ENCODE data around the gene GMPR.

The GMPR gene

DNA sequence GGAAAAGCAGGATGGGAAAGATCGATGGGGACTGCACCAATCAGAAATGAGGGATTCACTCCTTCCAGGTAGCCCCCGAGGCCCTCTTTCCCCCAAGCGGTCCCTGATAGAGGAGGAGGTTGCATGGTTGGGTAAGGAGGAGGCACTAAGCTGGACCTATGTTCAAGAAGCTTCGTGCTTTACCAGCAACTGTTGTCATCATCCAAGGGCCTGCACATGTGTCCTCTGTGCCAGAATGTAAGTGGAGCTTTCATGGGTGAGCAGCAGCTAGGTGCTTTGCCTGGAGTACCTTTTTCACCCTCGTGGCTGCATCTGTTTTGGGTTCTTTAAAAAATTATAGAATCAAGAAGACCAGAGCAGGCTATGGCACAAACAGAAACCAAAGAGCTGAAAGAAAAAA lies 54.0 kb downstream of the GMPR start:
- Histone ChIP-seq H3K27ac (no peak overlapping the region), H3K4me3 (no peak overlapping the region)

DNA sequence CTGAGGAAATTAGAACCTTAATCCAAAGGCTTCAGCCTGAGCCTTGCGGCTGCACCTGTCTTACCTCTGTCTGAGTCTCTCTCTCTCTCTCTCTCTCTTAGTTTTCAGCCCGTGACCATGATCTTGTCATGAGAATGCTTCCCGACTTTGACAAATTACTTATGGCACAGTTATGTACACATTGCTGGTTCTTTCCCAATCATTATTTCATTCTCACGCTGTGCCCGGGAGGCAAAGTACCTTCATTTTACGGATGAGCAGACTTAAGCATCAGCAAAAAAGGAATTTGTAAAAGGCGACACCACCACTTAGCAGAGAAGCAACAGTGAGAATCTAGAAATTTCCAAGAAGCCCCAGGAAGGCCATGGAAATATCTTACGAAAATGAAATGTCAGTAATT lies 54.6 kb downstream of the GMPR start:
- no peak overlapping the region for H3K4me3 ChIP-seq
- H3K27ac ChIP-seq, result no peak overlapping the region

DNA sequence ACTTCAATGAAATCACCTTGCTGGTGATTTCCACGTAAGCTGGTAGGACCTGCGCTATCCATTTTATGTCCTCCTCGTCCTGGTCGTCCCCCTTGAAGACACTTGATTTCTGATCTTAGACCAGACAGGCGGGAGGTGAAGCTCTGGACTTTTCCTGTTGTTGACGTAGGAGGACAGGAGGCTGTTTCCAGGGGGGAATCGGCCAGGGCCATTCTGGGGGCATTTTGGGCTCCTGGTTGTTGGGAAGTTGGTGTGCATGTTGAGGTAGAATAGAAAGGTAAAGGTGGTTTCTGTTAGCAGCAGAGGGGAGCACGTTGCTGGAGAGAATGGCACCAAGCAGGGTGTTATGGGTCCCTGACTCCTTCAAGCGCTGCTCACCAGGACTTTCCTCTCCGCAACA lies 56.0 kb downstream of the GMPR start:
- H3K27ac ChIP-seq, result no peak overlapping the region
- H3K4me3 ChIP-seq, result no peak overlapping the region

DNA sequence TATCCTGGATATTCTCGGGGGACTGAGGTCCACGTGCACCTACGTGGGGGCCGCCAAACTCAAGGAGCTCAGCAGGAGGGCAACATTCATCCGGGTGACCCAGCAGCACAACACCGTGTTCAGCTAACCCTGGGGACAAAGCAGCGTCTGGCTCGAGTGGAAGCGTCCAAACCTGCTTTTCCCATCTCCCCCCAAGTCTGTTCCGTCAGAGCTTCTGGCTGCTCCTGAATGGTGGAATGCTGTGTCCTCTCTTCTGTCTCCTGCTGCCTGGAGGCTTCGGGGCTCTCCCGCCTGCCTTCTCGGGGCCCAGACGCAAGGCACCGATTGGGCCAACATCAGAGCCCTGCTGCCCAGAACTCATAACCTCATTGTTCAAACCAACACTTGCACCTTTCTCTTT lies 56.7 kb downstream of the GMPR start:
- H3K27ac ChIP-seq, result no peak overlapping the region
- no peak overlapping the region for H3K4me3 ChIP-seq

DNA sequence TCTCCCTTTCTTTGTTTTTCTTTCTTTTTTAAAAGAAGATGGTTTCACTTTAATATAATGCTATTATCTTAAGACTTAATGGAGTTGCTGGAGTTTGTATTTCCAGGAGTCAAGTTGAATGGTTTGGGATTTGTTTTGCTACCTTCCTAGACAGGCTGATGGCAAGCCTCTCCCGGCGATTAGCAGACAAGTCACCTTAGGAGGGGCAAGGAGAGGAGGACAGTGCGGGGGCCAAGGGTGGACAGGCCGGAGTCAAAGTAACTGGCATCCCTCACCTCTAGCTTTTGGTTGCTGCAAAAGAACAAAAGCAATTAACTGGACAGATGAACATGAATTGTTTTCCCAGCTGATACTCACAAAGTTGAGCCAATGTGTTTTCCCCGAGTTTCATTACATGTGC lies 57.1 kb downstream of the GMPR start:
- H3K27ac ChIP-seq, result no peak overlapping the region

DNA sequence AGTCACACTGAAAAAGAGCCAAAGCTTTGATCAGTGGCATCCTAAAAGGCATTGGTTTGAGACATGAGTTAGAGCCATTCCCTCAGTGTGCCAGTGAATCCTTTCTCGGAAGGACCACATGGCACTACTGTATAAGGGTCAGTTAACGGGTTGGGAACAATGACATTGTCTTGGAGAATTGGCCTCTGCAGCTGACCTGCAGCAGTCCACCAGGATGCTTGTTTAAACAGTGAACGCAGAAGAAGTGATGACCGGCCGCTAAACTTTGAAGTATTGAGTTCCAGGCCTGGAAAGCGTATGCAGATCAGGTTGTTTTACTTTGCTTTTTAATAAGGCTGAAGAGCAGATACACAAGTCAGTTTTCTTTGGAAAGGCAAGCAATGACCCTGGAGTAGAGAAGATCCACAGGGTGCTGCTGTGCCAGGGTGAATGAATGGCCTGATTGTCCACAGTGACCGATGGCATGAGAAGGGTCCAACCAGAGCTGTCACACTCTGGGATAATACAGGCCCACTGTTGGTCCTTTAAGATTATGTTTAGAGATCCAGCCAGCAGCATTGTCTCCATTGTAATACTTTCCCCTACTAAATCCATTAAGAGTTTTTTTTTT lies 57.8 kb downstream of the GMPR start:
- no peak overlapping the region for H3K4me3 ChIP-seq
- no peak overlapping the region for H3K27ac ChIP-seq

More for the DNA sequence above, 57.1 kb downstream of the GMPR start:
- H3K4me3 ChIP-seq, result no peak overlapping the region

DNA sequence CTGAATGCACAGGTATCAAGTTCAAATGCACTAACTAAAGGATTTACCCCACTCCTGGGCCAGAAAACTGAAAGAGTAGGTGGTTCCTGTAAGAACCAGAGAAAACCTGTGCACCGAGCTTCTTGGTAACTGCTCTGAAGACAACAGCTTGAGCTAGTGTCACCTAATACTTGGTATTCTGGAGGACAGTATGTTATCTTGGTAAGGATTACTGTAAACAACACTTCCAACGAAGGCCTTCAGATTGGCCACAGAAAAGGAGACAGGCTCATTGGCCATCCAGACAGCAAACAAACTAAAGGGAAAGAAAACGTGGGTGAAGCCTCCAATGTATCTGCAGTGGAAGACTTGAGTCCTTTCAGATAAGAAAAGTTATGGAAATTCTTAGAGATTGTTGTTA lies 61.5 kb downstream of the GMPR start:
- no peak overlapping the region for H3K4me3 ChIP-seq
- no peak overlapping the region for H3K27ac ChIP-seq

DNA sequence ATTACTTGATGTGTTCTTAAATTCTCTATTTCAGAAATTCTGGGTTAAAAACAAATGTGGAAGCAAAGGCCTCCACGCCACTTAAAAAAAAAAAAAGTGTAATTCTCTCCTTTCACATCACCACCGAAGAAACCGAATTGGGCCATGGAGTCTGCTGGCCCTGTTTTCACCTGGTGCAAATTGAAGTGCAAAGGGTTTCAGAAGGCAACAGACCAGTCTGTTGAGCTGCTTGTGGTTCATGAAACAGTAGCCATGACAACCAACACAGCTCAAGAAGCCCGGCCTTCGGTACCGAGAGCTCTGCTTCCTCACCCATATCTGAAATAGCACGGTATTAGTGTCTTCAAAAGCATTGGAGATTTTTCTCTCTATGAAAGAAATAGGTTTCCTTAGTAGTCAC lies 63.1 kb downstream of the GMPR start:
- no peak overlapping the region for H3K27ac ChIP-seq
- no peak overlapping the region for H3K4me3 ChIP-seq

DNA sequence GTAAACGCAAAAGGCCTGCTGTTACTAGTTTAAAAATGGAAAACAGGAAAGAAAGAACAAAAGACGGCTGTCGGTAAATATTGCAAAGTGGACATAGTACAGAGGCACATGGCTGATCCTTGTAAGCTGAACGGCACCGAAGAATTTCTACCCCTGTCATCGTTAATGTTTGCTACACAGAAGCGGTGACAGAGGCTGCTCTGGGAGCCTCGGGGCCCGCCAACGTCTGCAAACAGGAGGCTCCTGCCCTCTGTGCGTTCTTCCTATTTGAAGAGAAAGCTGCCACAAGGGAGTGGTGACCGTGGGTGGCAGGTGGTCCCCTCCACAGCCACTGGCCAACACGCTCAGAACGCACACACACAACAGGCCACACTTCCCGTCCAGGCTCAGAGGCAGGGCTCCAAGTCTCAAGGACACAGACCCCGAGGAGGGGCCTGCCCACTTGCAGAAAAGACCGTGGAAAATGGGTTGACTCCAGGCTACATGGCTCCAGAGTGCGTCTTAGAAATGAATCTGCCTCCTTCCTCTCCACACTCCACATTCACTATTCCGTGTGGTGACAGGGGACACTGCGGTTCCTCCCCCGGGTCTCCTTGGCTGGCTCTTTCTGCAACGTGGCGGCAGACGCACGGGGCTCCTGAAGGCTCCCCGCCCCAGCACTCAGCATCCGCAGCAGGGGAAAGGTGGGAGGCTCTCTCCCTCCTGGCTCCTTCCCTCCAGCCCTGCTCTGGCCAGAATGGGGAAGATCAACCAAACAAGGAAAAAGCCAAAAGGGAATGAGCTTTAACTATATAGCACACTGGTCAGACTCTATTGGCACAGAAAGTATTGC lies 64.5 kb downstream of the GMPR start:
- H3K27ac ChIP-seq, result no peak overlapping the region

DNA sequence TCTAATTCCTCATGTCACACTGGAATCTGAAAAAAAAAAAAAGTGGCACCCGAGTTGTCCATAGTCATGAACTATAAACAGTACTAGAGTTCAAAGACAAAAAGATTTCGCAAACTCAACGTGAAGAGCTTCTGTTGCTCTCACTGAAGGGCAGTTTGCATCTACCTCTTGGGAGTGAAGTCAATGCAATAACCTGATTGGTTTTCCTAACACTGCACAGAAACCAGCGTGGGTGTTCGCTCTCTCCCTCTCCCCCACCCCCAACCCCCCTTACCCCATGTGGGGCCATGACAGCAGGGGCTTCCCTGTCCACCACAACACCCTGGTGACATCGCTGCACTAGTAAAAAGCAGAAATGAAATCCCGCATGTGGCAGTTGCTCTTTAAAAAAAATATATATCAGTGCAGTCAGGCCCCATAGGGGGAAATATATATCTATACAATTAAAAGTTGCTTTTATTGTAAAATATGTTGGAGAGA lies 66.9 kb downstream of the GMPR start:
- Histone ChIP-seq H3K4me3 (no peak overlapping the region), H3K27ac (no peak overlapping the region)

More for the DNA sequence above, 64.5 kb downstream of the GMPR start:
- H3K4me3 ChIP-seq, result no peak overlapping the region

DNA sequence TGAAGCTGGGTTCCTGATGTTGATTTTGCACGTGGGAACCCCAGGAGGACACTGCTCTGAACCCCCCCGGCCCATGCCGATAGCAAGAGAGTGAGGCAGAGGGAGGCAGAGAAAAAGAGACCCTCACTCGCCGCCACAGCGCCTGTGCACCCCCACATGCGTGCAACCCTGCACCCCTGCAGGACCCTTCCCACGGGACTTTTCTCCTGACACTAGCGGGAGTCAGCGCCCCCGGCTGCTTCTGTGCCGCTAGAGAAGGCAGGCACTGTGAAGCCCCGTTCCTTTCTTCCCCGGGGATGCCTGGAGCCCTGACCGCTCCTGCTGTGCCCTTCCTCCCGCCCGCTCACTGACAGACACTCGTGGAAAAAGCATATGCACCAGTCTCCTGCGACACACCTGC lies 67.4 kb downstream of the GMPR start:
- H3K27ac ChIP-seq, result no peak overlapping the region
- H3K4me3 ChIP-seq, result no peak overlapping the region

DNA sequence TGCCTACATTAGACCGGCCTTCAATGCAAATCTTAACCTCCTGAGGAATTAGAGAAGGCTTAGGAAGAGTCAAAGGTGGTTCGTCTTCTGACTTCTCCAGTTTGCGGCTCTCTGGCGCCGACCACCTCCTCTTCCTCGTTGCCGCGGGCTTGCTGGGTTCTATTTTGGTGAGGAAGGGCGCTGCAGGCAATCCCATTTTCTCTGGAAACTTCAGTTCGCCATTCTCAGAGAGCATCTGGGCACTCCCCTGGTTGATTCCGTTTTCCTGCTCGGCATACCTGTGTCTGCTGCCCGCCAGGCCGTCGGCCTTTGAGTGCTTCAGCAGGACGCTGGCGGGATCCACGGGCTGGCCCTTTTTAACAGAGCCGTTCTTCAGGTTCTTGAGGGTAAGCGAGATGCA lies 67.9 kb downstream of the GMPR start:
- no peak overlapping the region for H3K4me3 ChIP-seq

DNA sequence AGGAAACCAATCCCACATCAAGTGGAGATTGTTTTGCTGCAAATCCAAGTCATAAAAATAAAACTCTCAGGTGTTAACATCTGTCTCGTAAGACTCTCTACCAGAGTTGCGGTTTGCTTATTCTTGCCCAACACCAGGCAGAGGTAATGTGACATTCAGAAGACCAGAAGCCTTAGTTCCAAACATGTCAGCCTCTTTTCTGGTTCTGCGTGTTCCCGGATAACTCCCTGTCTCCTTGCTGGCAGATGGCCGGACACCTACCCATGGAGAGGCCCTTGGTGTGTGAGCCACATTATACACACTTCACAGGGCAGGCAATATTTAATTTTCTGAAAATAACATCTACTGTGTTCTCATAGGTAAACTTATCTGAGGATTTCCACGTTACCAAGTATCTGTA lies 73.4 kb downstream of the GMPR start:
- no peak overlapping the region for H3K4me3 ChIP-seq
- no peak overlapping the region for H3K27ac ChIP-seq

More for the DNA sequence above, 67.9 kb downstream of the GMPR start:
- no peak overlapping the region for H3K27ac ChIP-seq

DNA sequence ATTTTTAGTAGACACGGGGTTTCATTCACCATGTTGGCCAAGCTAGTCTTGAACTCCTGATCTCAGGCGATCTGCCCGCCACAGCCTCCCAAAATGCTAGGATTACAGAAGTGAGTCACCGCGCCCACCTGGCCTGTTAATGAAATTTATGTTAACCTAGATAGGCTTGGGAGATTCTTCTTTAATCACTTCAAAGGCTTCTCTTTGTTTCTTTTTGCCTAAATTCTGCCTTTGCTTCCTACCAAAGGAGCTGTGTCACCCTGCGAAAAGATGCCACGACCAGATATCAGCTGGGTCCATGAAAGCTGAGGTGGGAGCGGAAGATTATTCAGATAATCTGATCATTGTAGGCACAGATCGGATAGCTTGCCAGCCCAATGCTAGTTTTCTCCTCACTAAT lies 75.3 kb downstream of the GMPR start:
- no peak overlapping the region for H3K27ac ChIP-seq
- H3K4me3 ChIP-seq, result no peak overlapping the region

DNA sequence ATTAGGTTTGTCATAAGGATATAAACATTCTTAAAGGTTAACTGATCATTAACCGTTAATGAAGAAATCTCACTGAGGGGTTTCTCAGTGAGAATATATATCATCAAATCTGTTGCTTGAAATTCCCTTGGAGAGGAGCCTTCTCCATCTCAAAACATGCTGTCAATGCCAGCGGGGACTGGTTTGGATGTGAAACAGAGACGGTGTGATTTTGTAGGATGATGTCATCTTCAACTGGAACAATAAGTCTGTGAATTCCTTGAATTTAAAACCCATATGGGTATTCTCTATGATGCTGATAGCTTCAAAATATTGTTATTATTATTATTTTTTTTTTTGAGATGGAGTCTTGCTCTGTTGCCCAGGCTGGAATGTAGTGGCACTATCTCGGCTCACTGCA lies 75.9 kb downstream of the GMPR start:
- Histone ChIP-seq H3K4me3 (no peak overlapping the region), H3K27ac (no peak overlapping the region)

DNA sequence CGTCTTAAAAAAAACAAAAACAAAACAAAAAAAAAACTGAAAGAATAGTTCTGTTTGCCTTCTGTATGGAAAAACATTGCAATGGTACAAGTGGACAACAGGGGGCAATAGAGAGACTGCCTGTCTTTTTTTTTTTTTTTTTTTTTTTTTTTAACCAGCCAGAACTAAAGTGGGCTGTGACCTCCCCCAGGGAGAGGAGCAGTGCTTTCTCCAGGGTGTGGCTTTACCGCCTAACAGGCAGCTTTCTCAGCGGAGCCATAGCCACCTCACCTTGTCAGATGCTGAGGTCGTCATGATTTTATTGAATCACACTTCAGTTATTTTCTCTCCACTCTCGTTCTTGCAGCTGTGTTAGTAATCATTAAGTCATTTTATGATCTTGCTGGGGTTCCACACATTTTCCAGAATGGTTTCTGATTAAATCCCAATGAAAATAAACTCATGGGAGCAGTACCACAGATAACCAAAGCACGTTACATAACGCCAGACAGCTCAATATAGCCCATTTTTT lies 78.4 kb downstream of the GMPR start:
- H3K27ac ChIP-seq, result peak overlapping the region in 5 of 21 experiments; percentile 14 to 90 (median 27)
- H3K4me3 ChIP-seq, result no peak overlapping the region

DNA sequence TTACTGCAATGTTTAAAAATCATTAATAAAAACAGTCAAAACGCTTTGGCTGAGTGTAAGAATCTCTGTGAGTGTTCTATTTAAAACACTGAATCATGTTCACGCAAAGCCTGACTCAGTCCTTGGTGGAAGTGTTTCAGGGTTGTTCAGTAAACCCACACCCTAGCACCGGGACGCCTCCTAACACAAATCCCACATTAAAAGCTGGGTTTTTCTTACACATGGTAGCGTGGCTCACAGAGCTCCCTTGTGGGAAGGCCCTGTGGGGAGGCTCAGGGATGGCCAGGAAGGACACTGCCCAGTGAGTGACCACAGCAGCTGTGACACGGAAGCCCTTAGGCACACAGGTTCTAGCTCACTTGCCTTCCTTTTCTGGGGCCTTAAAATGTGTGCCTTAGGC lies 80.2 kb downstream of the GMPR start:
- peak overlapping the region in 17 of 21 experiments; percentile 7 to 90 (median 65) for H3K27ac ChIP-seq

DNA sequence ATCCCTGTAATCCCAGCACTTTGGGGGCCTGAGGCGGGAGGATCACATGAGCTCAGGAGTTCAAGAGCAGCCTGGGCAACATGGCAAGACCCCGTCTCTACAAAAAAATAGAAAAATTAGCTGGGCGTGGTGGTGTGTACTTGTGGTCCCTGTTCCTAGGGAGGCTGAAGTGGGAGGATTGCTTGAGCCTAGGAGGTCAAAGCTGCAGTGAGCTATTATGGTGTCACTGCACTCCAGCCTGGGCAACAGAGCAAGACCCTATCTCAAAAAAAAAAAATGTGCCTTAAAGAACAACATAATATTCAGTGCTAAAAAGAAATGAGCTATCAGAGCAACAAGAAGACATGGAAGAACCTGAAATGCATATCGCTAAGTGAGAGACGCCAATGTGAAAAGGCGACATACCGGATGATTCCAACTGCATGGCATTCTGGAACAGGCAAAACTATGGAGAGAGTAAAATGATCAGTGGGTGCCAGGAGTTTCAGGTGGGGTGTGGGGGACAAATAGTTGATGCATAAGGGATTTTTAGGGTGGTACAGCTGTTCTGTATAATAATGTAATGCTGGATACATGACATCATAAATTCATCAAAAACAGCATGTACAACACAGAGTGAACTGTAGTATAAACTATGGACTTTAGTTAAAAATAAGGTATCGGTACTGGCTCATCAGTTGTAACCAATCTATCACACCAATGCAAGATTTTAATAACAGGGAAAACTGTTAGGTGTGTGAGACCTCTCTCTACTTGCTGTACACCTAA lies 80.8 kb downstream of the GMPR start:
- H3K4me3 ChIP-seq, result no peak overlapping the region
- H3K27ac ChIP-seq, result peak overlapping the region in 18 of 21 experiments; percentile 10 to 90 (median 82)

More for the DNA sequence above, 80.2 kb downstream of the GMPR start:
- H3K4me3 ChIP-seq, result no peak overlapping the region

DNA sequence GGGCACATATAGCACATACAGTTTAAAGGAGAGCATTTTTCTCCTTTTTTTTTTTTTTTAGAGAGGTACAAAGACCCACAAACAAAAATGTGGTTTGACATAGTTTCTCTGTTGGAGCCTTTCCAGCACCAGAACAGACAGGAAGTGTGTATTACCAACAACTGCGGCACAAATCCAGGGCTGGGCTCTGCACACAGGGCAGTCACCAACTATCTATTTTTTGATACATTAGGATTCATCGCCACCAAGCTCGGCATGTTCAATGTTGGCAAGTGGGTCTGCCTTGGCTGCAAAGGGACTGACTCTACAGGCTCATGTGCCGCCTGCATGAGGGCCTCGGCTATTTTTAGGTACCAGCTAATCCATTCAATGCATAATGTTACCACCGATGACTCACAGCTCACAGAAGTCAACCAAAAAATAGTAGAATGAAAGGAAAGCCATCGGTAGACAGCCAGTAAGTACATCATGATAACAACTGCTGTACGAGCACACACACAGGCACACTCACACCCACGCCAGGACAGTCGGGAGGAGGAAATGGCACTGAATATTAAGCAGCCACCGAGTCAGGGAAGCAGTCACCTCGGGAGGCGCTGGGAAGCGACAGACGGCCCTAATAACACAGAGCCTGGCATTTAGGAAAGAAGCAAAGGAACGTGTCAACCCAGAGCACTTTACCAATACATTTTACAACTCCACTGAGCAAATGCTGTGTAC lies 81.6 kb downstream of the GMPR start:
- Histone ChIP-seq H3K4me3 (peak overlapping the region in 4 of 7 experiments; percentile 1 to 16 (median 7)), H3K27ac (peak overlapping the region in 20 of 21 experiments; percentile 20 to 90 (median 82))
